Sigmoid colon (tissue), 4 donors: ENCODE results near the gene DCANP1.

Experiments
- EP300 ChIP-seq, 4 donors: sonication (generic); formaldehyde crosslinking; IDR thresholded peaks; one replicate each; pipeline ENCODE4 v1.6.1; 2017; ENCODE audit warnings: antibody characterized with exemption in 4 of 4
- TF ChIP-seq, protein P1 (sequence below), 4 experiments: fragments of 450-650 bp in 3 of 4; fragments of 200-600 bp in 1 of 4; IDR thresholded peaks; one replicate each; pipeline ENCODE4 v1.5.1; 2016 to 2019; ENCODE audit warnings: antibody characterized with exemption in 4 of 4, mild to moderate bottlenecking in 3 of 4, moderate library complexity in 2 of 4

DNA sequence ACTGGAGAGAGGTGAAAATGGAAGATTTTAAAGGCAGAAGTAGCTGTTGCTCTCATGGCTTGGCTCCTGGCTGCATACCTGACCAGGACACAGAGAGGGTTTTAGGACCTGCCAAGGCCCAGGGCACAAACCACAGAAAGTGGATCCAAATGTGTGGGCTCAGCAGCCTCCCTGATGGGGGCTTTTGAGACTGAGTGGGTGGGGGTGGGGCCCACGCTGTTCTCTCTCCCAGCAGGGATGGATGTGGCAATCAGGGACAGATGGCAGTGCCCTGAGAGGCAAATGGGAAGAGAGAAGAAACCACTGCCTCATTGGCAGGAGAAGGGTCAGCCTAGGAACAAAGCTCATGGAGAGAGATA is 39.9 kb upstream of the DCANP1 start:
- TF ChIP-seq, protein P1, sequence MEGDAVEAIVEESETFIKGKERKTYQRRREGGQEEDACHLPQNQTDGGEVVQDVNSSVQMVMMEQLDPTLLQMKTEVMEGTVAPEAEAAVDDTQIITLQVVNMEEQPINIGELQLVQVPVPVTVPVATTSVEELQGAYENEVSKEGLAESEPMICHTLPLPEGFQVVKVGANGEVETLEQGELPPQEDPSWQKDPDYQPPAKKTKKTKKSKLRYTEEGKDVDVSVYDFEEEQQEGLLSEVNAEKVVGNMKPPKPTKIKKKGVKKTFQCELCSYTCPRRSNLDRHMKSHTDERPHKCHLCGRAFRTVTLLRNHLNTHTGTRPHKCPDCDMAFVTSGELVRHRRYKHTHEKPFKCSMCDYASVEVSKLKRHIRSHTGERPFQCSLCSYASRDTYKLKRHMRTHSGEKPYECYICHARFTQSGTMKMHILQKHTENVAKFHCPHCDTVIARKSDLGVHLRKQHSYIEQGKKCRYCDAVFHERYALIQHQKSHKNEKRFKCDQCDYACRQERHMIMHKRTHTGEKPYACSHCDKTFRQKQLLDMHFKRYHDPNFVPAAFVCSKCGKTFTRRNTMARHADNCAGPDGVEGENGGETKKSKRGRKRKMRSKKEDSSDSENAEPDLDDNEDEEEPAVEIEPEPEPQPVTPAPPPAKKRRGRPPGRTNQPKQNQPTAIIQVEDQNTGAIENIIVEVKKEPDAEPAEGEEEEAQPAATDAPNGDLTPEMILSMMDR (IDR thresholded peaks at IDR 0.05), result no peak
- no peak for TF ChIP-seq EP300 (IDR thresholded peaks at IDR 0.05)
